ENCODE measurements around the gene BRCA1.

- TF ChIP-seq CTCF (IDR thresholded peaks at IDR 0.05) (no peak), POLR2A (IDR thresholded peaks at IDR 0.05) (no peak)
Observed at GRCh38 chr17:43132117-43132516, 7.0 kb upstream of the BRCA1 start.

Data from esophagus squamous epithelium (tissue), 4 donors.